ENCODE results near the gene RAB33B. TPM values are rescaled to one million over a fixed set of nuclear protein-coding genes. Genes with fewer than 3 reads are reported as not detected.

Gene RAB33B
- total and polyA plus RNA-seq, 9 donors: 6.8 to 15.0 (median 10.1) TPM

- 86 to 93% (median 90%) methylated on average over 9 of the region's 9 CpGs for WGBS, 3 donors
- intact Hi-C loops (cut with DNase I): no loop called here
- Histone ChIP-seq H3K36me3 (no peaks in the 10 kb centered on the region), H3K4me1 (ENCODE audit: insufficient read depth) (no peaks in the 10 kb centered on the region), H3K27ac (no peak overlapping the region), H3K9me3 (no peaks in the 10 kb centered on the region), H3K27me3 (no peaks in the 10 kb centered on the region), H3K4me3 (no peak overlapping the region)
- no peak for DNase-seq
- TF ChIP-seq EP300 (IDR thresholded peaks at IDR 0.05) (no peak), POLR2A (IDR thresholded peaks at IDR 0.05) (no peak)
- TF ChIP-seq, protein P1, sequence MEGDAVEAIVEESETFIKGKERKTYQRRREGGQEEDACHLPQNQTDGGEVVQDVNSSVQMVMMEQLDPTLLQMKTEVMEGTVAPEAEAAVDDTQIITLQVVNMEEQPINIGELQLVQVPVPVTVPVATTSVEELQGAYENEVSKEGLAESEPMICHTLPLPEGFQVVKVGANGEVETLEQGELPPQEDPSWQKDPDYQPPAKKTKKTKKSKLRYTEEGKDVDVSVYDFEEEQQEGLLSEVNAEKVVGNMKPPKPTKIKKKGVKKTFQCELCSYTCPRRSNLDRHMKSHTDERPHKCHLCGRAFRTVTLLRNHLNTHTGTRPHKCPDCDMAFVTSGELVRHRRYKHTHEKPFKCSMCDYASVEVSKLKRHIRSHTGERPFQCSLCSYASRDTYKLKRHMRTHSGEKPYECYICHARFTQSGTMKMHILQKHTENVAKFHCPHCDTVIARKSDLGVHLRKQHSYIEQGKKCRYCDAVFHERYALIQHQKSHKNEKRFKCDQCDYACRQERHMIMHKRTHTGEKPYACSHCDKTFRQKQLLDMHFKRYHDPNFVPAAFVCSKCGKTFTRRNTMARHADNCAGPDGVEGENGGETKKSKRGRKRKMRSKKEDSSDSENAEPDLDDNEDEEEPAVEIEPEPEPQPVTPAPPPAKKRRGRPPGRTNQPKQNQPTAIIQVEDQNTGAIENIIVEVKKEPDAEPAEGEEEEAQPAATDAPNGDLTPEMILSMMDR (IDR thresholded peaks at IDR 0.05): no peak
Measured at GRCh38 chr4:139506774-139507173, 52.9 kb downstream of the RAB33B start.

- Histone ChIP-seq H3K27me3 (no peaks in the 10 kb centered on the region), H3K4me3 (no peak overlapping the region), H3K4me1 (ENCODE audit: insufficient read depth) (no peaks in the 10 kb centered on the region), H3K36me3 (no peaks in the 10 kb centered on the region), H3K9me3 (no peaks in the 10 kb centered on the region), H3K27ac (no peak overlapping the region)
- TF ChIP-seq POLR2A (IDR thresholded peaks at IDR 0.05) (no peak), EP300 (IDR thresholded peaks at IDR 0.05) (no peak)
- TF ChIP-seq, protein P1 (IDR thresholded peaks at IDR 0.05): no peak
- DNase-seq: no peak
- intact Hi-C loops (cut with DNase I): no loop called here
- 92 to 95% (median 94%) methylated on average over 11 of the region's 11 CpGs for WGBS, 3 donors
Measured at GRCh38 chr4:139508581-139509237, 54.8 kb downstream of the RAB33B start.

GRCh38 chr4:139509727-139510410 is 55.9 kb downstream of the RAB33B start:
- WGBS, 3 donors: 79 to 84% (median 82%) methylated on average over 6 of the region's 6 CpGs

DNA sequence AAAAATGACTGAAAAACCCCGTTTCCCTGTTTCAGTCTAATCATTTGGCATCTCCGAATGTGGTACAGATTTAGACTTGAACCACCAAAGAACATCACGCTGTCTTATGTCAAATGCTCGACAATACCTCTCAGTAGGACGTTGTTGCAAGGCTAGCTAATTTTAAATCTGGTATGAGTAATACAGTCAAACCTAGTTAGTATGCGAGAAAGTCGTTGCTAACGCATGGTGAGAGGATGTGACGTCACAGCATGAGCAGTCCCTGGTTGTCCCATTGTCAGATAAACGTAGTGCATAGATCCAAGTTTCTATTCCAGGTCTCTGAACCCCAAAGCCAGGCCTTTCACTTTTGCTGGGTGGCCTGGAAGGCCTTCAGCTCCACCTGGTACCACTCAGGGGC is 57.4 kb downstream of the RAB33B start:
- H3K27ac ChIP-seq: no peak overlapping the region
- no peak for DNase-seq
- no peaks in the 10 kb centered on the region for H3K9me3 ChIP-seq
- H3K27me3 ChIP-seq: no peaks in the 10 kb centered on the region
- H3K36me3 ChIP-seq: no peaks in the 10 kb centered on the region
- intact Hi-C loops (cut with DNase I): no loop called here
- no peaks in the 10 kb centered on the region for H3K4me1 ChIP-seq (ENCODE audit: insufficient read depth)
- TF ChIP-seq EP300 (IDR thresholded peaks at IDR 0.05) (no peak), POLR2A (IDR thresholded peaks at IDR 0.05) (no peak)
- TF ChIP-seq, protein P1 (IDR thresholded peaks at IDR 0.05): no peak
- no peak overlapping the region for H3K4me3 ChIP-seq
- WGBS, 3 donors: 85 to 89% (median 85%) methylated on average over 10 of the region's 10 CpGs

More at GRCh38 chr4:139509727-139510410, 55.9 kb downstream of the RAB33B start:
- H3K4me1 ChIP-seq (ENCODE audit: insufficient read depth): no peaks in the 10 kb centered on the region
- no peaks in the 10 kb centered on the region for H3K9me3 ChIP-seq
- DNase-seq: no peak
- intact Hi-C loops (cut with DNase I): no loop called here
- no peak overlapping the region for H3K27ac ChIP-seq
- TF ChIP-seq EP300 (IDR thresholded peaks at IDR 0.05) (no peak), POLR2A (IDR thresholded peaks at IDR 0.05) (no peak)
- TF ChIP-seq, protein P1 (IDR thresholded peaks at IDR 0.05): no peak
- H3K36me3 ChIP-seq: no peaks in the 10 kb centered on the region
- no peaks in the 10 kb centered on the region for H3K27me3 ChIP-seq
- H3K4me3 ChIP-seq: no peak overlapping the region
